H1 (cell line): Measurements from ENCODE around the gene ELFN2. TPM values are rescaled to one million over a fixed set of nuclear protein-coding genes. Genes with fewer than 3 reads are reported as not detected.
A peak's percentile ranks its signal among the peaks of the same experiment; 100 is the strongest.

Experiments used
- CTCF ChIA-PET: fragments of 300-600 bp; sonication (Branson Sonifier 250); formaldehyde crosslinking; loops from one replicate; lab custom pipeline; 2021; ENCODE audit not compliant: partially characterized antibody; lab: Charles Lee
- POLR2A ChIA-PET: fragments of 300-600 bp; sonication (Branson Sonifier 250); formaldehyde crosslinking; loops from one replicate; lab custom pipeline; 2021; ENCODE audit warnings: inconsistent platforms; ENCODE audit not compliant: partially characterized antibody; lab: Charles Lee
- DNase-seq, 2 experiments: peaks; one replicate each; pipeline versions ENCODE4 v3.0.0 to v3.0.0-alpha.2; 2010 to 2022; ENCODE audit warnings: low spot score in 2 of 2, low read depth in 1 of 2, mixed read lengths in 1 of 2
- FAIRE-seq: peaks from 2 replicates; lab custom pipeline; 2011; peaks lifted over from hg19 to GRCh38; lab: Jason Lieb, UNC
- H2AFZ ChIP-seq: 2 replicates; pipeline ENCODE4 v1.8.1; 2012; ENCODE audit warnings: low read length, inconsistent platforms
- H2AK5ac ChIP-seq: 2 replicates; pipeline ENCODE4 v1.6.1; 2013; ENCODE audit warnings: low read depth, low read length
- H2BK120ac ChIP-seq: replicated peaks from 2 replicates; pipeline ENCODE3; 2013; ENCODE audit warnings: low read depth, low read length, inconsistent platforms
- H2BK12ac ChIP-seq: 2 replicates; pipeline ENCODE4 v1.6.1; 2013; ENCODE audit warnings: low read depth, low read length
- H2BK15ac ChIP-seq: 2 replicates; pipeline ENCODE4 v1.6.1; 2013; ENCODE audit warnings: low read length
- H2BK20ac ChIP-seq: 2 replicates; pipeline ENCODE4 v1.6.1; 2013; ENCODE audit warnings: low read length
- H2BK5ac ChIP-seq: 2 replicates; pipeline ENCODE4 v1.6.1; 2013; ENCODE audit warnings: low read depth, low read length
- H3K14ac ChIP-seq: 2 replicates; pipeline ENCODE4 v1.6.1; 2013; ENCODE audit warnings: inconsistent platforms; ENCODE audit not compliant: insufficient read length
- H3K18ac ChIP-seq: 2 replicates; pipeline ENCODE4 v1.6.1; 2013; ENCODE audit warnings: low read length; ENCODE audit errors: extremely low read depth
- H3K23ac ChIP-seq: 2 replicates; pipeline ENCODE4 v1.6.1; 2013; ENCODE audit warnings: inconsistent platforms; ENCODE audit not compliant: insufficient read length
- H3K23me2 ChIP-seq: 2 replicates; pipeline ENCODE4 v1.6.1; 2013; ENCODE audit warnings: low read depth, low read length
- H3K27ac ChIP-seq: 2 replicates; pipeline ENCODE4 v1.6.1; 2011; ENCODE audit warnings: low read depth, low read length, inconsistent platforms
- H3K27me3 ChIP-seq, 4 experiments: replicated peaks in 1 of 4; 1 replicate in 1 of 4; 2 replicates in 3 of 4; pipeline versions ENCODE4 v1.6.1 to v1.8.1; 2011 to 2013; ENCODE audit warnings: low read length in 3 of 4, mild to moderate bottlenecking in 3 of 4, inconsistent platforms in 2 of 4, mixed read lengths in 2 of 4, moderate library complexity in 1 of 4; ENCODE audit not compliant: control insufficient read depth in 3 of 4, insufficient read depth in 3 of 4; ENCODE audit errors: extremely low read depth in 1 of 4
- H3K36me3 ChIP-seq, 4 experiments: 2 replicates each; pipeline versions ENCODE4 v1.6.1 to v1.8.1; 2011 to 2013; ENCODE audit warnings: mild to moderate bottlenecking in 4 of 4, low read length in 3 of 4, moderate library complexity in 2 of 4, control low read depth in 1 of 4, inconsistent platforms in 1 of 4; ENCODE audit not compliant: insufficient read depth in 4 of 4, control insufficient read depth in 2 of 4
- H3K4ac ChIP-seq: replicated peaks from 2 replicates; pipeline ENCODE3; 2013; ENCODE audit warnings: low read length, low read depth, mixed read lengths, inconsistent platforms; ENCODE audit not compliant: insufficient read length
- H3K4me1 ChIP-seq, 4 experiments: replicated peaks in 1 of 4; 1 replicate in 1 of 4; 2 replicates in 3 of 4; pipeline versions ENCODE4 v1.6.1 to v1.8.1; 2011 to 2013; ENCODE audit warnings: low read length in 3 of 4, inconsistent platforms in 2 of 4, mixed read lengths in 1 of 4; ENCODE audit not compliant: insufficient read depth in 4 of 4, control insufficient read depth in 3 of 4
- H3K4me2 ChIP-seq, 2 experiments: 2 replicates each; pipeline versions ENCODE4 v1.6.1 to v1.8.1; 2011 to 2013; ENCODE audit warnings: low read depth in 2 of 2, low read length in 2 of 2, control low read depth in 1 of 2, inconsistent platforms in 1 of 2, mild to moderate bottlenecking in 1 of 2; ENCODE audit not compliant: insufficient read depth in 1 of 2
- H3K4me3 ChIP-seq, 4 experiments: fragments of 200-600, 300-600 bp in 1 of 4; sonication (generic), shearing (Covaris generic), sonication (Bioruptor Twin) in 1 of 4; 2 replicates each; pipeline versions ENCODE4 v1.5.1 to v1.8.1; 2011 to 2016; ENCODE audit warnings: low read length in 4 of 4, low read depth in 3 of 4, control low read depth in 2 of 4, inconsistent platforms in 2 of 4, mild to moderate bottlenecking in 2 of 4, mixed read lengths in 1 of 4, moderate library complexity in 1 of 4; ENCODE audit not compliant: insufficient read depth in 2 of 4; ENCODE audit errors: extremely low read depth in 1 of 4
- H3K56ac ChIP-seq: replicated peaks from 2 replicates; pipeline ENCODE3; 2013; ENCODE audit warnings: low read depth, mild to moderate bottlenecking, mixed read lengths, low read length, inconsistent platforms; ENCODE audit not compliant: insufficient read length
- H3K79me1 ChIP-seq: 2 replicates; pipeline ENCODE4 v1.6.1; 2013; ENCODE audit warnings: low read depth, low read length, control low read depth
- H3K79me2 ChIP-seq, 2 experiments: 2 replicates each; pipeline versions ENCODE4 v1.6.1 to v1.8.1; 2012 to 2013; ENCODE audit warnings: low read length in 2 of 2, mild to moderate bottlenecking in 2 of 2, inconsistent platforms in 1 of 2; ENCODE audit not compliant: insufficient read depth in 2 of 2, control insufficient read depth in 1 of 2
- H3K9ac ChIP-seq, 4 experiments: replicated peaks in 1 of 4; 1 replicate in 1 of 4; 2 replicates in 3 of 4; pipeline versions ENCODE4 v1.6.1 to v1.8.1; 2011 to 2013; ENCODE audit warnings: low read depth in 3 of 4, low read length in 3 of 4, control low read depth in 2 of 4, mild to moderate bottlenecking in 2 of 4, moderate library complexity in 2 of 4, inconsistent platforms in 1 of 4; ENCODE audit errors: extremely low read depth in 1 of 4
- H3K9me3 ChIP-seq, 2 experiments: 2 replicates each; pipeline versions ENCODE4 v1.6.1 to v1.8.1; 2012 to 2013; ENCODE audit warnings: mild to moderate bottlenecking in 2 of 2, moderate library complexity in 2 of 2, control low read depth in 1 of 2, inconsistent platforms in 1 of 2, low read depth in 1 of 2, low read length in 1 of 2, mixed read lengths in 1 of 2; ENCODE audit not compliant: insufficient read depth in 2 of 2
- H4K20me1 ChIP-seq, 2 experiments: replicated peaks in 1 of 2; 2 replicates each; pipeline versions ENCODE3 to v1.8.1; 2011 to 2013; ENCODE audit warnings: inconsistent platforms in 2 of 2, low read length in 2 of 2, mild to moderate bottlenecking in 1 of 2; ENCODE audit not compliant: insufficient read depth in 2 of 2, control insufficient read depth in 1 of 2
- H4K5ac ChIP-seq: 2 replicates; pipeline ENCODE4 v1.6.1; 2013; ENCODE audit warnings: low read length, low read depth, mixed read lengths, inconsistent platforms; ENCODE audit not compliant: insufficient read length
- H4K8ac ChIP-seq: 2 replicates; pipeline ENCODE4 v1.8.0; 2013; ENCODE audit warnings: mild to moderate bottlenecking, moderate library complexity, low read length, inconsistent platforms; ENCODE audit not compliant: insufficient read depth; ENCODE audit errors: extremely low read depth
- H4K91ac ChIP-seq: replicated peaks from 2 replicates; pipeline ENCODE3; 2013; ENCODE audit warnings: low read length, mixed read lengths, inconsistent platforms; ENCODE audit not compliant: insufficient read length
- ASH2L ChIP-seq: fragments of 200-600, 300-600 bp; sonication (generic); IDR thresholded peaks from one replicate; pipeline ENCODE4 v1.7.1; 2017; ENCODE audit warnings: low read length
- BCL11A ChIP-seq, 2 experiments: IDR thresholded peaks; one replicate each; pipeline ENCODE4 v1.6.1; 2011; ENCODE audit warnings: low read depth in 2 of 2, low read length in 2 of 2, mild to moderate bottlenecking in 2 of 2
- CEBPB ChIP-seq: IDR thresholded peaks from 2 replicates; pipeline ENCODE4 v1.6.1; 2012; ENCODE audit warnings: low read depth, low read length
- CTBP2 ChIP-seq: IDR thresholded peaks from 2 replicates; pipeline ENCODE4 v1.7.0; 2011; ENCODE audit warnings: borderline replicate concordance, mild to moderate bottlenecking, moderate library complexity, mixed read lengths, low read length; ENCODE audit not compliant: insufficient read depth, insufficient read length
- FOSL1 ChIP-seq: IDR thresholded peaks from 2 replicates; pipeline ENCODE4 v1.6.1; 2011; ENCODE audit warnings: mild to moderate bottlenecking, low read depth, low read length, moderate library complexity; ENCODE audit not compliant: insufficient read depth
- MAX ChIP-seq: IDR thresholded peaks from 2 replicates; pipeline ENCODE4 v1.6.1; 2012; ENCODE audit warnings: inconsistent platforms
- POLR2AphosphoS5 ChIP-seq: IDR thresholded peaks from 2 replicates; pipeline ENCODE4 v1.6.1; 2011; ENCODE audit warnings: low read depth, low read length
- RFX5 ChIP-seq: IDR thresholded peaks from 2 replicates; pipeline ENCODE4 v1.6.1; 2011; ENCODE audit warnings: low read depth, low read length, improper control_type of control experiment, borderline replicate concordance
- RXRA ChIP-seq: IDR thresholded peaks from 2 replicates; pipeline ENCODE4 v1.6.1; 2011; ENCODE audit warnings: low read depth, mild to moderate bottlenecking, low read length, moderate library complexity; ENCODE audit not compliant: insufficient read depth
- SP4 ChIP-seq: IDR thresholded peaks from 2 replicates; pipeline ENCODE4 v1.6.1; 2012; ENCODE audit warnings: low read length, inconsistent platforms
- TAF1 ChIP-seq: IDR thresholded peaks from 2 replicates; pipeline ENCODE4 v1.6.1; 2011; ENCODE audit warnings: mild to moderate bottlenecking, low read depth, low read length
- WGBS, 2 experiments: shearing (Covaris generic) in 1 of 2; methylation state at CpG; one replicate each; pipeline versions ENCODE4 v1.1.6 to v1.1.7; 2013 to 2015; ENCODE audit warnings: low lambda C conversion rate in 2 of 2, mixed read lengths in 2 of 2, inconsistent platforms in 1 of 2, low coverage in 1 of 2, missing lambda C conversion rate in 1 of 2; ENCODE audit not compliant: insufficient replicate concordance in 2 of 2, insufficient coverage in 1 of 2, insufficient read length in 1 of 2; ENCODE audit errors: extremely low coverage in 1 of 2, missing lambda C conversion rate in 1 of 2; 5-methylcytosine and 5-hydroxymethylcytosine counted together
- polyA plus RNA-seq, 7 experiments: library from polyadenylated mRNA; depleted of rRNA in 3 of 7; stranded (reverse) in 5 of 7; unstranded in 2 of 7; fragments of >200 nt in 5 of 7; fragments of 200-250 nt in 2 of 7; gene quantifications; 1 replicate in 5 of 7; 2 replicates in 1 of 7; 4 replicates in 1 of 7; pipeline versions ENCODE4 v1.2.1 to v1.2.3, GENCODE V29; 2011 to 2013; ENCODE audit warnings: missing spikeins in 2 of 7, mixed read lengths in 2 of 7
- total RNA-seq: library from RNA; stranded (reverse); fragmentation: NEBNext Ultra II Directional; extraction: Animal tissue kit (Norgen Biotek cat#: 25700); gene quantifications from 2 replicates; pipeline ENCODE4 v1.2.1, GENCODE V29; 2021
- TF ChIP-seq, protein P1 (sequence below), 3 experiments: IDR thresholded peaks; 1 replicate in 2 of 3; 2 replicates in 1 of 3; pipeline versions ENCODE4 v1.5.1 to v1.6.1; 2011; ENCODE audit warnings: low read length in 3 of 3, mild to moderate bottlenecking in 3 of 3, inconsistent platforms in 2 of 3, low read depth in 1 of 3, moderate library complexity in 1 of 3; ENCODE audit not compliant: insufficient read depth in 1 of 3; ENCODE audit errors: control extremely low read depth in 1 of 3

The ELFN2 gene
- total and polyA plus RNA-seq, 2 of the 8 experiments (the other 6 are each of a cell fraction or from before 2014, with no cell fraction given) = 0.63 to 0.88 TPM

GRCh38 chr22:37416389-37416788, 10.9 kb downstream of the ELFN2 start:
- no peak overlapping the region for H2AFZ ChIP-seq
- H3K36me3 ChIP-seq = no peaks in the 10 kb centered on the region
- H2BK15ac ChIP-seq = peak overlapping the region; percentile 81; the same call in 1 of the 2 replicates
- ChIA-PET POLR2A (interaction anchor here (1.1 to 1.4 kb wide), 2 partner anchors 9 to 43 kb away, joined by 3 to 4 read pairs; no protein-coding TSS in a partner anchor), CTCF (interaction anchor here (2.1 to 3.0 kb wide), 2 partner anchors 13 to 14 kb away, joined by 6 to 25 read pairs; no protein-coding TSS in a partner anchor)
- H3K4me2 ChIP-seq = no peak overlapping the region
- H2AK5ac ChIP-seq = no peak overlapping the region
- no peak overlapping the region for H2BK20ac ChIP-seq
- H3K23me2 ChIP-seq = peaks cover 10% of the 10 kb centered on the region; the same call in 1 of the 2 replicates
- H4K91ac ChIP-seq = no peak overlapping the region
- no peak overlapping the region for H3K14ac ChIP-seq
- no peak overlapping the region for H2BK5ac ChIP-seq
- H2BK120ac ChIP-seq = no peak overlapping the region
- no peaks in the 10 kb centered on the region for H3K79me1 ChIP-seq
- no peak overlapping the region for H3K18ac ChIP-seq
- H3K23ac ChIP-seq = no peak overlapping the region
- no peak overlapping the region for H4K5ac ChIP-seq
- no peak overlapping the region for H2BK12ac ChIP-seq
- H3K56ac ChIP-seq = no peak overlapping the region
- H3K27me3 ChIP-seq = peaks cover 0 to 22% (median 20%) of the 10 kb centered on the region in 4 experiments; a peak in 6 of 7 replicates
- H4K8ac ChIP-seq = no peak overlapping the region
- H3K9me3 ChIP-seq = no peaks in the 10 kb centered on the region
- no peaks in the 10 kb centered on the region for H3K79me2 ChIP-seq
- H3K4me1 ChIP-seq = peaks cover 1 to 23% (median 18%) of the 10 kb centered on the region in 4 experiments
- no peak overlapping the region for H3K4me3 ChIP-seq
- no peak overlapping the region for H3K4ac ChIP-seq
- no peak for FAIRE-seq
- H4K20me1 ChIP-seq = peaks cover 0 to 2% of the 10 kb centered on the region in 2 experiments
- whole genome bisulfite sequencing, 2 experiments = 88% methylated on average over 6 of the region's 6 CpGs; no CpG with 5 or more reads in 1 of the 2 experiments
- H3K9ac ChIP-seq = no peak overlapping the region
- H3K27ac ChIP-seq = no peak overlapping the region
- no peak for DNase-seq
- TF ChIP-seq CEBPB (no peak), SP4 (no peak), POLR2AphosphoS5 (no peak), RFX5 (no peak), ASH2L (no peak), FOSL1 (no peak), TAF1 (no peak), BCL11A (IDR thresholded peaks at IDR 0.05; ENCODE audit: low read depth in 2 of 2, low read length in 2 of 2) (no peak), CTBP2 (no peak), MAX (no peak), RXRA (no peak)
- TF ChIP-seq, protein P1, sequence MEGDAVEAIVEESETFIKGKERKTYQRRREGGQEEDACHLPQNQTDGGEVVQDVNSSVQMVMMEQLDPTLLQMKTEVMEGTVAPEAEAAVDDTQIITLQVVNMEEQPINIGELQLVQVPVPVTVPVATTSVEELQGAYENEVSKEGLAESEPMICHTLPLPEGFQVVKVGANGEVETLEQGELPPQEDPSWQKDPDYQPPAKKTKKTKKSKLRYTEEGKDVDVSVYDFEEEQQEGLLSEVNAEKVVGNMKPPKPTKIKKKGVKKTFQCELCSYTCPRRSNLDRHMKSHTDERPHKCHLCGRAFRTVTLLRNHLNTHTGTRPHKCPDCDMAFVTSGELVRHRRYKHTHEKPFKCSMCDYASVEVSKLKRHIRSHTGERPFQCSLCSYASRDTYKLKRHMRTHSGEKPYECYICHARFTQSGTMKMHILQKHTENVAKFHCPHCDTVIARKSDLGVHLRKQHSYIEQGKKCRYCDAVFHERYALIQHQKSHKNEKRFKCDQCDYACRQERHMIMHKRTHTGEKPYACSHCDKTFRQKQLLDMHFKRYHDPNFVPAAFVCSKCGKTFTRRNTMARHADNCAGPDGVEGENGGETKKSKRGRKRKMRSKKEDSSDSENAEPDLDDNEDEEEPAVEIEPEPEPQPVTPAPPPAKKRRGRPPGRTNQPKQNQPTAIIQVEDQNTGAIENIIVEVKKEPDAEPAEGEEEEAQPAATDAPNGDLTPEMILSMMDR (IDR thresholded peaks at IDR 0.05; ENCODE audit: control extremely low read depth in 1 of 3, insufficient read depth in 1 of 3, low read depth in 1 of 3, low read length in 3 of 3) = no peak
